ENCODE measurements around the gene SPECC1.

SPECC1 gene

DNA sequence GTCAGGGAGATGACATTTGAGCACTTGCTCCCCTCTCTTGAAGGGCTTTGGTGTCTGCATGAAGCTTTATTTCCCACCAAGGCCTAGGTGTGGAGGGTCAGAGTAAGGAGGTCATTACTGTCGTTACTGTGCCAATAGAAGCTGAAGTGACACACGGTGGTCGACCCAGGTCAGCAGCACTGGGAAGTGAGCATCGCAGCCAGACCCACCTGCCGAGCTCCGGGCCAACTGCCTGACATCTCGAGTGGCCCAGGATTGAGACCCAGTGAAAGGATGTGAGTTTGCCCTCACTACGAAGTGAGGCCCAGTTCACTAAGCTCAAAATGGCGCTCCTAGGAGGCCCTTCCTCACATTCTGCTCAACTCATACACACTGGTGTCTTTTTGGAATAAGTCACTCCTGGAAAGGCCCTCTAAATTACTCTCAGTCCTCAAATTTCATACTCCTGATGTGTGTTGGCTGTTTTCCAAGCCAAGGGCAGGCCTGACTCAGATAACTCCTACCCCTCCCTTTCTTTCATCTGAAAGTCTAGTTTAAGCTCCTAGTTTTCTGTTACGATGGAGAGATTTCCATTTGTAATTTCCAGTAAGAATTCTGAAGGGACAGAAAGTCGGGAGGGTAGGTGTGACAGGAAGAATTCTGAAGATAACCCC lies 257.8 kb downstream of the SPECC1 start:
- no peaks in the 10 kb centered on the region for H3K27me3 ChIP-seq (ENCODE audit: insufficient read depth, low read length)
- H3K4me2 ChIP-seq (ENCODE audit: low read length): no peak overlapping the region
- TF ChIP-seq, protein P1, sequence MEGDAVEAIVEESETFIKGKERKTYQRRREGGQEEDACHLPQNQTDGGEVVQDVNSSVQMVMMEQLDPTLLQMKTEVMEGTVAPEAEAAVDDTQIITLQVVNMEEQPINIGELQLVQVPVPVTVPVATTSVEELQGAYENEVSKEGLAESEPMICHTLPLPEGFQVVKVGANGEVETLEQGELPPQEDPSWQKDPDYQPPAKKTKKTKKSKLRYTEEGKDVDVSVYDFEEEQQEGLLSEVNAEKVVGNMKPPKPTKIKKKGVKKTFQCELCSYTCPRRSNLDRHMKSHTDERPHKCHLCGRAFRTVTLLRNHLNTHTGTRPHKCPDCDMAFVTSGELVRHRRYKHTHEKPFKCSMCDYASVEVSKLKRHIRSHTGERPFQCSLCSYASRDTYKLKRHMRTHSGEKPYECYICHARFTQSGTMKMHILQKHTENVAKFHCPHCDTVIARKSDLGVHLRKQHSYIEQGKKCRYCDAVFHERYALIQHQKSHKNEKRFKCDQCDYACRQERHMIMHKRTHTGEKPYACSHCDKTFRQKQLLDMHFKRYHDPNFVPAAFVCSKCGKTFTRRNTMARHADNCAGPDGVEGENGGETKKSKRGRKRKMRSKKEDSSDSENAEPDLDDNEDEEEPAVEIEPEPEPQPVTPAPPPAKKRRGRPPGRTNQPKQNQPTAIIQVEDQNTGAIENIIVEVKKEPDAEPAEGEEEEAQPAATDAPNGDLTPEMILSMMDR (IDR thresholded peaks at IDR 0.05; ENCODE audit: low read length): no peak
- no peak for TF ChIP-seq EZH2 (IDR thresholded peaks at IDR 0.05; ENCODE audit: borderline replicate concordance, low read length)
- H3K9ac ChIP-seq (ENCODE audit: low read length): no peak overlapping the region
- no peak overlapping the region for H3K27ac ChIP-seq (ENCODE audit: low read depth, low read length, poor library complexity, severe bottlenecking)
- no peaks in the 10 kb centered on the region for H3K9me3 ChIP-seq (ENCODE audit: low read length)
- H3K36me3 ChIP-seq (ENCODE audit: insufficient read depth, low read length): no peaks in the 10 kb centered on the region
- H3K9me2 ChIP-seq (ENCODE audit: low read depth, low read length): no peaks in the 10 kb centered on the region
- H4K20me1 ChIP-seq (ENCODE audit: insufficient read depth, low read length): no peaks in the 10 kb centered on the region
- H3K79me2 ChIP-seq (ENCODE audit: insufficient read depth, low read length): no peaks in the 10 kb centered on the region
- no peaks in the 10 kb centered on the region for H3F3A ChIP-seq (ENCODE audit: insufficient read depth, low read length)
- no peak overlapping the region for H3K4me3 ChIP-seq (ENCODE audit: low read depth, low read length, poor library complexity, severe bottlenecking)
- H3K4me1 ChIP-seq (ENCODE audit: insufficient read depth, low read length, severe bottlenecking): no peaks in the 10 kb centered on the region
- no peak overlapping the region for H2AFZ ChIP-seq (ENCODE audit: low read length)

DNA sequence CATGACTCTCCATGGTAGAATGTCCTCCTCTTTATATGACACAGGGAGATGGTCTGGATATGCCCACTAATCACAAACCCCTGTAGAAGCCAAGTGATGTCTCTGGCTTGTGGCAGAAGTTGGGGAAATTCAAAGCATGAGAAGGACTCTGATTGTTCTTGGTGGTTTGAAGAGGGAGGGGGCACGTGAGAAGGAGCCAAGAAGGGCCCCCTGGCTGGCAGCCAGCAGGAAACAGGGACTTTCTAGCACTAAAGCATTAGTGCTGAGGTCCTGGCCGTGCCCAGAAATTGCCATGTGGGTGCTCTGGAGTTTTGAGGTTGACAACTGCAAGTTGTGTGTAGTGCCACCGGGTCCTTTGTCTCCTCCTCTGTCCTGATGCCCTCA lies 258.3 kb downstream of the SPECC1 start:
- no peaks in the 10 kb centered on the region for H3K4me1 ChIP-seq (ENCODE audit: insufficient read depth, low read length, severe bottlenecking)
- H3K9me3 ChIP-seq (ENCODE audit: low read length): no peaks in the 10 kb centered on the region
- H3K27ac ChIP-seq (ENCODE audit: low read depth, low read length, poor library complexity, severe bottlenecking): no peak overlapping the region
- no peaks in the 10 kb centered on the region for H3K36me3 ChIP-seq (ENCODE audit: insufficient read depth, low read length)
- no peak overlapping the region for H2AFZ ChIP-seq (ENCODE audit: low read length)
- H3K27me3 ChIP-seq (ENCODE audit: insufficient read depth, low read length): no peaks in the 10 kb centered on the region
- no peak overlapping the region for H3K4me3 ChIP-seq (ENCODE audit: low read depth, low read length, poor library complexity, severe bottlenecking)
- no peak overlapping the region for H3K9ac ChIP-seq (ENCODE audit: low read length)
- no peaks in the 10 kb centered on the region for H3K79me2 ChIP-seq (ENCODE audit: insufficient read depth, low read length)
- H3K4me2 ChIP-seq (ENCODE audit: low read length): no peak overlapping the region
- TF ChIP-seq EZH2 (IDR thresholded peaks at IDR 0.05; ENCODE audit: borderline replicate concordance, low read length): no peak
- TF ChIP-seq, protein P1 (IDR thresholded peaks at IDR 0.05; ENCODE audit: low read length): no peak
- H3K9me2 ChIP-seq (ENCODE audit: low read depth, low read length): no peaks in the 10 kb centered on the region
- H4K20me1 ChIP-seq (ENCODE audit: insufficient read depth, low read length): no peaks in the 10 kb centered on the region
- no peaks in the 10 kb centered on the region for H3F3A ChIP-seq (ENCODE audit: insufficient read depth, low read length)

DNA sequence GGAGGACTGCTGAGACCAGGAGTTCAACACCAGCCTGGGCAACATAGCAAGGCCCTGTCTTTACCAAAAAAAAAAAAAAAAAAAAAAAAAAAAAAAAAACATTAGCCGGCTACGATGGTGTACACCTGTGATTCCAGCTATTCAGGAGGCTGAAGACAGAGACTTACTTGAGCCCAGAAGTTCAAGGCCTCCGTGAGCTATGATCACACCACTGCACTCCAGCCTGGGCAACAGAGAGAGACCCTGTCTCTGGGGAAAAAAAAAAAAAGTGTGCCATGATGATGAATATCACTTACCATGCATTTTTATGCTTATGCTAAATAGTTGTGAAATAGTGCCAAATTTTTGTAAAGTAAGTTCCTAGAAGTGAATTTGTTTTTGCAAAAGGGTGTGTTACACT lies 261.2 kb downstream of the SPECC1 start:
- TF ChIP-seq EZH2 (IDR thresholded peaks at IDR 0.05; ENCODE audit: borderline replicate concordance, low read length): no peak
- TF ChIP-seq, protein P1 (IDR thresholded peaks at IDR 0.05; ENCODE audit: low read length): no peak
- Histone ChIP-seq H2AFZ (ENCODE audit: low read length) (no peak overlapping the region), H4K20me1 (ENCODE audit: insufficient read depth, low read length) (no peaks in the 10 kb centered on the region), H3K9me2 (ENCODE audit: low read depth, low read length) (no peaks in the 10 kb centered on the region), H3K27me3 (ENCODE audit: insufficient read depth, low read length) (no peaks in the 10 kb centered on the region), H3K4me2 (ENCODE audit: low read length) (no peak overlapping the region), H3K79me2 (ENCODE audit: insufficient read depth, low read length) (no peaks in the 10 kb centered on the region), H3K36me3 (ENCODE audit: insufficient read depth, low read length) (no peaks in the 10 kb centered on the region), H3K27ac (ENCODE audit: low read depth, low read length, poor library complexity, severe bottlenecking) (no peak overlapping the region), H3K4me3 (ENCODE audit: low read depth, low read length, poor library complexity, severe bottlenecking) (no peak overlapping the region), H3K9me3 (ENCODE audit: low read length) (no peaks in the 10 kb centered on the region), H3K9ac (ENCODE audit: low read length) (no peak overlapping the region), H3K4me1 (ENCODE audit: insufficient read depth, low read length, severe bottlenecking) (no peaks in the 10 kb centered on the region), H3F3A (ENCODE audit: insufficient read depth, low read length) (no peaks in the 10 kb centered on the region)

Measured in OCI-LY1 (cell line).